ENCODE measurements around the gene ARHGAP22.

Gene ARHGAP22

DNA sequence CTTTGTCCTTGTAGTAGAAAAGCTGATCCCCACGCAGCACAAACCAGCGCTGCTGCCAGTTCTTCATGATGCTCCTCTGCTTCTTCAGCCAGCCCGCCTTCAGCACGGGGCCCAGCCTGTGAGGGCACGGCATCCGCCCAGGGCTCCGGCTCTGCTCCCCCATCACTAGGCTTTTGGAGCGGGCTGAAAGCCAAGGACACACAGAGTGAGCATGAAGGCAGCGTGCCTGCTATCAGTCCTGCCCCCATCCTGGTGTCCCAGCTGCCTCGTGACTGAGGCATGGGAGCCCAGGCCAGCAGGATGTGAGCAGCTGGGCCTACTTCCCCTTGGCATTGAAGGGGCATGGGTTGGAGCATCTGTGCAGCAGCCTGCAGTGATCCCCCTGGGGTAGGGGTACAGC is 21.9 kb downstream of the ARHGAP22 start:
- in situ Hi-C loops (cut with HindIII; ENCODE audit: low pct_unique_long_range_greater_than_20kb, low sequenced_read_pairs), result no loop called here
- no peak for TF ChIP-seq JUND (IDR thresholded peaks at IDR 0.05; ENCODE audit: low read depth)
- no peak for DNase-seq (ENCODE audit: low read depth in 1 of 2, low spot score in 1 of 2)

- no peak for DNase-seq (ENCODE audit: low read depth in 1 of 2, low spot score in 1 of 2)
- in situ Hi-C loops (cut with HindIII; ENCODE audit: low pct_unique_long_range_greater_than_20kb, low sequenced_read_pairs), result no loop called here
- no peak for TF ChIP-seq JUND (IDR thresholded peaks at IDR 0.05; ENCODE audit: low read depth)
Observed at GRCh38 chr10:48580236-48580635, 24.6 kb downstream of the ARHGAP22 start.

GRCh38 chr10:48579251-48579960 is 25.5 kb downstream of the ARHGAP22 start:
- in situ Hi-C loops (cut with HindIII; ENCODE audit: low pct_unique_long_range_greater_than_20kb, low sequenced_read_pairs), result no loop called here
- DNase-seq (ENCODE audit: low read depth in 1 of 2, low spot score in 1 of 2), result no peak
- no peak for TF ChIP-seq JUND (IDR thresholded peaks at IDR 0.05; ENCODE audit: low read depth)

DNA sequence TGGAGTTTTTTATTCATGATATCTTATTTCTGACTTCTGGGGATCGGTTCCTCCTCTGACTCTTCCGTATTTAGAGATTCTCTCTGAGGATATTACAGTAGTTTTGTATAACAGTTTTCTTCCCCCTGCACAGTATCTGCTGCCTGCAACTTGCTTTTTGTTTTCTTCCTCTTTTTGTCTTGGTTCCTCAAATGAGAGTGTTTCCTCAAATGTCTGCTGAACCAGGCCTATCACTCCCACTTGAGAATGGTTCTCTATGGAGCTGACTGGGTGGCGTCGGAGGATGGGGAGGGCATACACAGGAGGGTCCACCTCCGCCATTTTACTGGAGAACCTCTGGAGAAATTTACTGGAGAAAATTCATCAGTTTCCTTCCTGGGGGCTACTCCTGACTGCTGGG is 27.7 kb downstream of the ARHGAP22 start:
- no peak for TF ChIP-seq JUND (IDR thresholded peaks at IDR 0.05; ENCODE audit: low read depth)
- DNase-seq (ENCODE audit: low read depth in 1 of 2, low spot score in 1 of 2), result no peak
- in situ Hi-C loops (cut with HindIII; ENCODE audit: low pct_unique_long_range_greater_than_20kb, low sequenced_read_pairs), result no loop called here

GRCh38 chr10:48576501-48576900 is 28.4 kb downstream of the ARHGAP22 start:
- DNase-seq (ENCODE audit: low read depth in 1 of 2, low spot score in 1 of 2), result no peak
- no peak for TF ChIP-seq JUND (IDR thresholded peaks at IDR 0.05; ENCODE audit: low read depth)
- in situ Hi-C loops (cut with HindIII; ENCODE audit: low pct_unique_long_range_greater_than_20kb, low sequenced_read_pairs), result no loop called here

DNA sequence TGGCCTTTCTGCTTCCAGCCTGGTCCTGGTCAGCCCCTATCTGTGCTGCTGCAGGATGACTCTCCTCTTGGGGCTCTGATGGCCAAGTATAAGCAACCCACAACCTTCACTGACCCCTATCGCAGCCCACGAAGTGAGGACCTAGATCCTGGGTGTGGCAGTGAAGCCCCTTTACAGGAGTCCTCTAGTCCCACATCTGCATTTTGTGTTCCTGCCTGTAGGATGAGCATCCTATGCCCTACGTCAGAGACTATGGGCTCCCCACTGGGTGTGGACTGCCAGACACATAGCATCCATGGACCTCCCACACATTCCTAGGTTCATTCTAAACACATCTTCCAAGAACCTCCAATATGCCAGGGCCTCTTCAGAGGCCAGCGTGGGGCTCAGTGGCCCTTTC is 29.0 kb downstream of the ARHGAP22 start:
- no peak for DNase-seq (ENCODE audit: low read depth in 1 of 2, low spot score in 1 of 2)
- TF ChIP-seq JUND (IDR thresholded peaks at IDR 0.05; ENCODE audit: low read depth), result no peak
- in situ Hi-C loops (cut with HindIII; ENCODE audit: low pct_unique_long_range_greater_than_20kb, low sequenced_read_pairs), result no loop called here

DNA sequence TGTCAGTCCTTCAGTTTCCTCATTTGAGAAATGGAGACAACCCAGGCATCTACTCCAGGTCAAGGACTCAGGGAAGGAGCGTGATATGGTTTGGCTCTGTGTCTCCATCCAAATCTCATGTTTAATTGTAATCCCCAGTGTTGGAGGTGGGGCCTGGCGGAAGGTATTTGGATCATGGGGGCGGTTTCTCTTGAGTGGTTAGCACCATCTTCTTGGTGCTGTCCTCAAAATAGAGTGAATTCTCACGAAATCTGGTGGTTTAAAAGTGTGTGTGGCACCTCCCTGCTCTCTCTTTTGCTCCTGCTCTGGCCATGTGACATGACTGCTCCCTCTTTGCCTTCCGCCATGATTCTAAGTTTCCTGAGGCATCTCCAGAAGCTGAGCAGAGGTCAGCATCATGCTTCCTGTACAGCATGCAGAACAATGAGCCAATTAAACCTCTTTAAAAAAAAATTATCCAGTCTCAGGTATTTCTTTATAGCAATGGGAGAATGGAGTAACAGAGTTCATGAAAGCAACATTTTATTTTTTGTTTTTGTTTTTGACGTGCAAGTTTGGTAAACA is 30.0 kb downstream of the ARHGAP22 start:
- in situ Hi-C loops (cut with HindIII; ENCODE audit: low pct_unique_long_range_greater_than_20kb, low sequenced_read_pairs), result no loop called here
- no peak for TF ChIP-seq JUND (IDR thresholded peaks at IDR 0.05; ENCODE audit: low read depth)
- no peak for DNase-seq (ENCODE audit: low read depth in 1 of 2, low spot score in 1 of 2)

- in situ Hi-C loops (cut with HindIII; ENCODE audit: low pct_unique_long_range_greater_than_20kb, low sequenced_read_pairs), result no loop called here
- TF ChIP-seq JUND (IDR thresholded peaks at IDR 0.05; ENCODE audit: low read depth), result no peak
- no peak for DNase-seq (ENCODE audit: low read depth in 1 of 2, low spot score in 1 of 2)
Observed at GRCh38 chr10:48574322-48574796, 30.5 kb downstream of the ARHGAP22 start.

DNA sequence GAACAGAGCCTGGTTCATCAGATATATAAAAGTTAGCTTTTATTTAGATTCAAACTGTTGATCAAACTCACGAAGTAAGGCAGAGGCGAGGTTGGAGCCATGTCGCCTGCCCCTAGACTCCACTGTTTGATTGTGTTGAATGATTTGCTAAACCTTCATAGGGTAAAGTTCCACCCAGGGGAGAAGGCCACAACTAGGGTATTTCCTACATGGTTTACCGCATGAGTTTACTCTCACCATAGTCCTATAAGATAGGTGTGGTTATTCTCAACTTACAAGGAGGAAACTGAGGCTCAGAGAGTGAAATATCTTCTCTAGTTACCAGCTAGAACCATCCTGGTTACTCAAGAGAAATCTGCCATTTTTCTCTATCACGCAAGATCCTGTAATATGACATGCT is 31.8 kb downstream of the ARHGAP22 start:
- no peak for TF ChIP-seq JUND (IDR thresholded peaks at IDR 0.05; ENCODE audit: low read depth)
- no peak for DNase-seq (ENCODE audit: low read depth in 1 of 2, low spot score in 1 of 2)
- in situ Hi-C loops (cut with HindIII; ENCODE audit: low pct_unique_long_range_greater_than_20kb, low sequenced_read_pairs), result no loop called here

DNA sequence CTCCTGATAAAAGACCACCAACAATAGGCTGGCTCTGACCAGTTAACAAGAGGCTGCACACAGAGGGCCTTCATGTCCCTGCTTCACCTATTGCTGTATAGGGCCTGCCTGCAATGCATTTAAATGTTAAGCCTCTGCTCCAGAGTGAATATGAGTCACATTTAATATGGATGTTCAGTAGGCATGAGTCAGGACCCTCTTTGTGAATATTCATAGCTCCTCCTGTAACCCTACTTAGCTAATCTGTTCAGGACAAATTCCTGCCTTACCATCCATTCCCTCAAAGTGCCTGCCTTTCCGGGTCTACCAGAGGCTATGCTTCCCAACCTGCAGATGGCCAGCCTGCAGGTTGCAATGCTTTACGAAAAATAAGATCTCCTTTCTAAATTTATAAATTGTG is 32.5 kb downstream of the ARHGAP22 start:
- DNase-seq (ENCODE audit: low read depth in 1 of 2, low spot score in 1 of 2), result no peak
- TF ChIP-seq JUND (IDR thresholded peaks at IDR 0.05; ENCODE audit: low read depth), result no peak
- in situ Hi-C loops (cut with HindIII; ENCODE audit: low pct_unique_long_range_greater_than_20kb, low sequenced_read_pairs), result no loop called here

- no peak for TF ChIP-seq JUND (IDR thresholded peaks at IDR 0.05; ENCODE audit: low read depth)
- in situ Hi-C loops (cut with HindIII; ENCODE audit: low pct_unique_long_range_greater_than_20kb, low sequenced_read_pairs), result no loop called here
Observed at GRCh38 chr10:48568546-48568945, 36.3 kb downstream of the ARHGAP22 start.

DNA sequence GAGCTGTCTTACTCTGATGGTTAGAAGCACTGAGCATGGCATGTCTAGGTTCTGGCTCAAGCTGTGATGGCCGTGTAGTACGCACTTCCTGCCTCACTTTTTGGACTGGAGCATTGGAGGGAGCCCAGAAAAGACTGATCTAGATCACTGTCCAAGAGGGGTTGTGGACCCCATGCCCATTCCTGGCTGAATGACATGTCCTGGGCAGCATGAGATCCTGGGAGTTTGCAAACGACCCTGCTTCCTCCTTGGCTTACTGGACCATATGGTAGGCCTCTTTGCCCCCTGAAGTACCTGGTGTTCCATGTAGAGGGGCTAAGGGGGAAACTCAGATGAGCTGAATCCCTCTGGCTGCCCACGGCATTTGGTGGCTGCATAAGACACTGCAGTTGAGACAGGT is 36.7 kb downstream of the ARHGAP22 start:
- DNase-seq (ENCODE audit: low read depth in 1 of 2, low spot score in 1 of 2), result no peak
- no peak for TF ChIP-seq JUND (IDR thresholded peaks at IDR 0.05; ENCODE audit: low read depth)
- in situ Hi-C loops (cut with HindIII; ENCODE audit: low pct_unique_long_range_greater_than_20kb, low sequenced_read_pairs), result no loop called here

More at GRCh38 chr10:48568546-48568945, 36.3 kb downstream of the ARHGAP22 start:
- DNase-seq (ENCODE audit: low read depth in 1 of 2, low spot score in 1 of 2), result no peak

GRCh38 chr10:48567346-48567745 is 37.5 kb downstream of the ARHGAP22 start:
- no peak for TF ChIP-seq JUND (IDR thresholded peaks at IDR 0.05; ENCODE audit: low read depth)
- in situ Hi-C loops (cut with HindIII; ENCODE audit: low pct_unique_long_range_greater_than_20kb, low sequenced_read_pairs), result no loop called here
- no peak for DNase-seq (ENCODE audit: low read depth in 1 of 2, low spot score in 1 of 2)
